ENCODE data around the gene UQCC5.

Gene UQCC5

GRCh38 chr3:52498137-52499054, 38.0 kb upstream of the UQCC5 start:
- no peaks in the 10 kb centered on the region for H3K27me3 ChIP-seq (ENCODE audit: insufficient read depth, poor library complexity, severe bottlenecking)
- DNase-seq (ENCODE audit: low spot score) (no peak), ATAC-seq (ENCODE audit: low read depth) (no peak)
- no peaks in the 10 kb centered on the region for H3K36me3 ChIP-seq (ENCODE audit: low read depth)
- no peaks in the 10 kb centered on the region for H3K9me3 ChIP-seq (ENCODE audit: severe bottlenecking)
- H3K27ac ChIP-seq (ENCODE audit: poor library complexity, severe bottlenecking), result no peak overlapping the region
- H3K4me1 ChIP-seq (ENCODE audit: insufficient read depth, poor library complexity, severe bottlenecking), result no peaks in the 10 kb centered on the region
- TF ChIP-seq CTCF (IDR thresholded peaks at IDR 0.05; ENCODE audit: poor library complexity, severe bottlenecking), result no peak
- H3K4me3 ChIP-seq (ENCODE audit: severe bottlenecking), result no peak overlapping the region

GRCh38 chr3:52501046-52501445, 35.4 kb upstream of the UQCC5 start:
- ATAC-seq (ENCODE audit: low read depth), result no peak
- Histone ChIP-seq H3K36me3 (ENCODE audit: low read depth) (no peaks in the 10 kb centered on the region), H3K27me3 (ENCODE audit: insufficient read depth, poor library complexity, severe bottlenecking) (no peaks in the 10 kb centered on the region), H3K27ac (ENCODE audit: poor library complexity, severe bottlenecking) (no peak overlapping the region), H3K9me3 (ENCODE audit: severe bottlenecking) (no peaks in the 10 kb centered on the region), H3K4me3 (ENCODE audit: severe bottlenecking) (no peak overlapping the region), H3K4me1 (ENCODE audit: insufficient read depth, poor library complexity, severe bottlenecking) (no peaks in the 10 kb centered on the region)
- no peak for DNase-seq (ENCODE audit: low spot score)
- TF ChIP-seq CTCF (IDR thresholded peaks at IDR 0.05; ENCODE audit: poor library complexity, severe bottlenecking), result no peak

GRCh38 chr3:52502001-52502400, 34.4 kb upstream of the UQCC5 start:
- TF ChIP-seq CTCF (IDR thresholded peaks at IDR 0.05; ENCODE audit: poor library complexity, severe bottlenecking), result no peak
- Histone ChIP-seq H3K4me1 (ENCODE audit: insufficient read depth, poor library complexity, severe bottlenecking) (peaks cover 2% of the 10 kb centered on the region), H3K27me3 (ENCODE audit: insufficient read depth, poor library complexity, severe bottlenecking) (no peaks in the 10 kb centered on the region), H3K9me3 (ENCODE audit: severe bottlenecking) (no peaks in the 10 kb centered on the region), H3K4me3 (ENCODE audit: severe bottlenecking) (no peak overlapping the region), H3K27ac (ENCODE audit: poor library complexity, severe bottlenecking) (no peak overlapping the region), H3K36me3 (ENCODE audit: low read depth) (no peaks in the 10 kb centered on the region)
- no peak for ATAC-seq (ENCODE audit: low read depth)
- DNase-seq (ENCODE audit: low spot score), result no peak

GRCh38 chr3:52502808-52503350, 33.5 kb upstream of the UQCC5 start:
- H3K4me1 ChIP-seq (ENCODE audit: insufficient read depth, poor library complexity, severe bottlenecking), result peaks cover 9% of the 10 kb centered on the region
- no peaks in the 10 kb centered on the region for H3K36me3 ChIP-seq (ENCODE audit: low read depth)
- TF ChIP-seq CTCF (IDR thresholded peaks at IDR 0.05; ENCODE audit: poor library complexity, severe bottlenecking), result no peak
- H3K9me3 ChIP-seq (ENCODE audit: severe bottlenecking), result no peaks in the 10 kb centered on the region
- DNase-seq (ENCODE audit: low spot score) (no peak), ATAC-seq (ENCODE audit: low read depth) (no peak)
- no peak overlapping the region for H3K4me3 ChIP-seq (ENCODE audit: severe bottlenecking)
- no peaks in the 10 kb centered on the region for H3K27me3 ChIP-seq (ENCODE audit: insufficient read depth, poor library complexity, severe bottlenecking)
- H3K27ac ChIP-seq (ENCODE audit: poor library complexity, severe bottlenecking), result no peak overlapping the region

All from RWPE2 (cell line).